GM12878 (cell line): ENCODE data around the gene PCK2.

ENCODE experiments used
- ATF2 ChIP-seq: IDR thresholded peaks from 2 replicates; pipeline ENCODE4 v1.6.1; 2012; ENCODE audit warnings: low read length, inconsistent platforms
- CTCF ChIP-seq, 3 experiments: IDR thresholded peaks in 2 of 3; conservative IDR thresholded peaks in 1 of 3; 2 replicates each; pipeline ENCODE4 v1.5.1; 2011; ENCODE audit warnings: low read depth in 3 of 3, low read length in 3 of 3, mild to moderate bottlenecking in 3 of 3, control low read depth in 2 of 3, moderate library complexity in 2 of 3, inconsistent platforms in 1 of 3, mixed read lengths in 1 of 3; ENCODE audit not compliant: control insufficient read depth in 2 of 3, insufficient read depth in 1 of 3; ENCODE audit errors: extremely low read depth in 1 of 3
- JUND ChIP-seq: IDR thresholded peaks from 2 replicates; pipeline ENCODE4 v1.6.1; 2012; ENCODE audit warnings: low read depth, mild to moderate bottlenecking, low read length, improper control_type of control experiment, moderate library complexity
- MAX ChIP-seq: IDR thresholded peaks from 2 replicates; pipeline ENCODE4 v1.6.1; 2012; ENCODE audit warnings: low read depth, low read length, improper control_type of control experiment
- NR2C2 ChIP-seq: IDR thresholded peaks from 2 replicates; pipeline ENCODE4 v1.6.1; 2011; ENCODE audit warnings: borderline replicate concordance, low read depth; ENCODE audit not compliant: control insufficient read depth, insufficient read length
- PBX3 ChIP-seq: IDR thresholded peaks from 2 replicates; pipeline ENCODE4 v1.6.1; 2011; ENCODE audit warnings: mild to moderate bottlenecking, low read depth, low read length, moderate library complexity; ENCODE audit not compliant: insufficient replicate concordance
- POLR2AphosphoS2 ChIP-seq: IDR thresholded peaks from 2 replicates; pipeline ENCODE4 v1.6.1; 2011; ENCODE audit warnings: low read depth, mild to moderate bottlenecking, low read length, improper control_type of control experiment, moderate library complexity
- RAD21 ChIP-seq: IDR thresholded peaks from 2 replicates; pipeline ENCODE4 v1.6.1; 2011; ENCODE audit warnings: mild to moderate bottlenecking, low read depth, low read length, moderate library complexity; ENCODE audit not compliant: insufficient read depth
- RELA ChIP-seq: fragments of 450-650 bp; IDR thresholded peaks from 2 replicates; pipeline ENCODE4 v1.8.0; 2014; ENCODE audit warnings: borderline replicate concordance; ENCODE audit not compliant: partially characterized antibody
- TAF1 ChIP-seq: IDR thresholded peaks from 2 replicates; pipeline ENCODE4 v1.6.1; 2011; ENCODE audit warnings: mild to moderate bottlenecking, low read depth, low read length, borderline replicate concordance
- TARDBP ChIP-seq: IDR thresholded peaks from 2 replicates; pipeline ENCODE4 v1.6.1; 2016; ENCODE audit warnings: borderline replicate concordance

GRCh38 chr14:24136684-24137528, 42.8 kb downstream of the PCK2 start:
- no peak for TF ChIP-seq TARDBP
- TF ChIP-seq CTCF (IDR thresholded peaks at IDR 0.05 in 2 of 3, conservative IDR thresholded peaks at IDR 0.05 in 1 of 3; ENCODE audit: control insufficient read depth in 2 of 3, extremely low read depth in 1 of 3, insufficient read depth in 1 of 3, low read depth in 3 of 3, low read length in 3 of 3), result no peak
- TF ChIP-seq RELA, result no peak
- TF ChIP-seq ATF2, result no peak
- TF ChIP-seq RAD21, result no peak
- no peak for TF ChIP-seq TAF1
- TF ChIP-seq NR2C2, result no peak
- no peak for TF ChIP-seq MAX
- TF ChIP-seq JUND, result no peak
- TF ChIP-seq PBX3, result no peak
- TF ChIP-seq POLR2AphosphoS2, result no peak
